Ishikawa (cell line): ENCODE data around the gene WIPF3.

Experiments used
- CEBPB ChIP-seq: IDR thresholded peaks from 2 replicates; pipeline ENCODE4 v1.6.1; 2012
- CREB1 ChIP-seq: IDR thresholded peaks from 2 replicates; pipeline ENCODE4 v1.6.1; 2012; ENCODE audit warnings: low read depth
- EGR1 ChIP-seq: IDR thresholded peaks from 2 replicates; pipeline ENCODE4 v1.6.1; 2012
- EP300 ChIP-seq: IDR thresholded peaks from 2 replicates; pipeline ENCODE4 v1.6.1; 2012; ENCODE audit warnings: borderline replicate concordance
- FOXM1 ChIP-seq: IDR thresholded peaks from 2 replicates; pipeline ENCODE4 v1.6.1; 2012; ENCODE audit warnings: low read depth, borderline replicate concordance
- MAX ChIP-seq: IDR thresholded peaks from 2 replicates; pipeline ENCODE4 v1.6.1; 2012
- NFIC ChIP-seq: IDR thresholded peaks from 2 replicates; pipeline ENCODE4 v1.6.1; 2012
- RAD21 ChIP-seq: IDR thresholded peaks from 2 replicates; pipeline ENCODE4 v1.6.1; 2012; ENCODE audit warnings: low read depth
- REST ChIP-seq: IDR thresholded peaks from 2 replicates; pipeline ENCODE4 v1.6.1; 2012; ENCODE audit warnings: low read depth, mild to moderate bottlenecking
- TAF1 ChIP-seq: IDR thresholded peaks from 2 replicates; pipeline ENCODE4 v1.6.1; 2012; ENCODE audit warnings: low read depth, mild to moderate bottlenecking
- TCF12 ChIP-seq: IDR thresholded peaks from 2 replicates; pipeline ENCODE4 v1.6.1; 2012; ENCODE audit warnings: low read depth
- TEAD4 ChIP-seq: IDR thresholded peaks from 2 replicates; pipeline ENCODE4 v1.6.1; 2012
- USF1 ChIP-seq: IDR thresholded peaks from 2 replicates; pipeline ENCODE4 v1.6.1; 2012
- YY1 ChIP-seq: IDR thresholded peaks from 2 replicates; pipeline ENCODE4 v1.6.1; 2012; ENCODE audit warnings: low read depth
- ZBTB7A ChIP-seq: IDR thresholded peaks from 2 replicates; pipeline ENCODE4 v1.6.1; 2012; ENCODE audit warnings: low read depth

Gene WIPF3

GRCh38 chr7:29953726-29954347 lies 147.5 kb downstream of the WIPF3 start:
- no peak for TF ChIP-seq TAF1
- no peak for TF ChIP-seq FOXM1
- TF ChIP-seq TEAD4, result no peak
- TF ChIP-seq REST, result no peak
- no peak for TF ChIP-seq CREB1
- no peak for TF ChIP-seq USF1
- no peak for TF ChIP-seq EP300
- TF ChIP-seq RAD21, result no peak
- no peak for TF ChIP-seq MAX
- TF ChIP-seq TCF12, result no peak
- no peak for TF ChIP-seq EGR1
- TF ChIP-seq ZBTB7A, result no peak
- TF ChIP-seq NFIC, result no peak
- TF ChIP-seq YY1, result no peak
- TF ChIP-seq CEBPB, result no peak

- TF ChIP-seq TCF12 (no peak), RAD21 (no peak), FOXM1 (no peak), REST (no peak)
These were observed 148.9 kb downstream of the WIPF3 start for GRCh38 chr7:29955075-29955792.

GRCh38 chr7:29955799-29956486 lies 149.6 kb downstream of the WIPF3 start:
- TF ChIP-seq FOXM1, result no peak

GRCh38 chr7:29956487-29956836 lies 150.2 kb downstream of the WIPF3 start:
- TF ChIP-seq NFIC (no peak), USF1 (no peak), MAX (no peak), RAD21 (no peak), EGR1 (no peak), TAF1 (no peak), CREB1 (no peak), ZBTB7A (no peak), CEBPB (no peak), FOXM1 (no peak), YY1 (no peak)

- TF ChIP-seq RAD21, result no peak
These were observed 151.4 kb downstream of the WIPF3 start for GRCh38 chr7:29957521-29958310.
